SK-N-SH treated with all-trans-retinoic acid at 6 μM for 48 hours (cell line): ENCODE data around the gene MRPL2.
"Not testable (repeated sequence)": the region's sequence is repeated elsewhere in the genome, so short reads cannot be mapped to it uniquely, and the experiment has no call there.

Experiments
- ATAC-seq: fragments of 200-7000 bp; cut with Tn5 transposase; 3 replicates; pipeline ENCODE4 v1.9.1; 2020; ENCODE audit warnings: mild to moderate bottlenecking, moderate library complexity
- ARNTL ChIP-seq: fragments of 450-650 bp; formaldehyde crosslinking; IDR thresholded peaks from 2 replicates; pipeline ENCODE4 v1.5.0; 2020; ENCODE audit warnings: low read depth, mild to moderate bottlenecking, moderate library complexity, borderline replicate concordance
- BACH2 ChIP-seq: fragments of 250-450 bp; sonication (Bioruptor Pico); IDR thresholded peaks from 2 replicates; pipeline ENCODE4 v1.9.0; 2021; ENCODE audit warnings: mild to moderate bottlenecking, borderline replicate concordance
- CSDC2 ChIP-seq: fragments of 250-450 bp; sonication (Bioruptor Pico); IDR thresholded peaks from 2 replicates; pipeline ENCODE4 v1.5.0; 2020; ENCODE audit warnings: mild to moderate bottlenecking, moderate library complexity
- CSRNP3 ChIP-seq: fragments of 250-450 bp; sonication (Bioruptor Pico); IDR thresholded peaks from 2 replicates; pipeline ENCODE4 v1.5.1; 2021; ENCODE audit warnings: mild to moderate bottlenecking, moderate library complexity
- ESRRG ChIP-seq: fragments of 250-450 bp; sonication (Bioruptor Pico); IDR thresholded peaks from 2 replicates; pipeline ENCODE4 v1.6.1; 2021; ENCODE audit warnings: mild to moderate bottlenecking
- GLIS3 ChIP-seq: fragments of 250-450 bp; sonication (Bioruptor Pico); IDR thresholded peaks from 2 replicates; pipeline ENCODE4 v1.5.0; 2020; ENCODE audit warnings: mild to moderate bottlenecking, moderate library complexity
- ISL1 ChIP-seq: fragments of 250-450 bp; sonication (Bioruptor Pico); IDR thresholded peaks from 2 replicates; pipeline ENCODE4 v2.1.2; 2022; ENCODE audit warnings: mild to moderate bottlenecking, moderate library complexity
- OSR1 ChIP-seq: fragments of 250-450 bp; sonication (Bioruptor Pico); IDR thresholded peaks from 2 replicates; pipeline ENCODE4 v1.8.0; 2022; ENCODE audit warnings: moderate library complexity, mild to moderate bottlenecking, inconsistent platforms
- POU6F1 ChIP-seq: fragments of 250-450 bp; sonication (Bioruptor Pico); IDR thresholded peaks from 2 replicates; pipeline ENCODE4 v1.8.0; 2021; ENCODE audit warnings: low read depth, mild to moderate bottlenecking, moderate library complexity, borderline replicate concordance
- PPARA ChIP-seq: fragments of 250-450 bp; sonication (Bioruptor Pico); IDR thresholded peaks from 2 replicates; pipeline ENCODE4 v1.5.0; 2020; ENCODE audit warnings: mild to moderate bottlenecking, borderline replicate concordance
- RARB ChIP-seq: fragments of 250-450 bp; sonication (Bioruptor Pico); IDR thresholded peaks from 2 replicates; pipeline ENCODE4 v1.8.0; 2021; ENCODE audit warnings: mild to moderate bottlenecking, moderate library complexity
- SNAI2 ChIP-seq: fragments of 250-450 bp; sonication (Bioruptor Pico); IDR thresholded peaks from 2 replicates; pipeline ENCODE4 v1.5.0; 2020; ENCODE audit warnings: mild to moderate bottlenecking, moderate library complexity
- TCF4 ChIP-seq: fragments of 250-450 bp; sonication (Bioruptor Pico); IDR thresholded peaks from 2 replicates; pipeline ENCODE4 v1.8.0; 2021; ENCODE audit warnings: mild to moderate bottlenecking, moderate library complexity, borderline replicate concordance
- TOX ChIP-seq: fragments of 250-450 bp; sonication (Bioruptor Pico); IDR thresholded peaks from 2 replicates; pipeline ENCODE4 v1.8.0; 2021; ENCODE audit warnings: mild to moderate bottlenecking, moderate library complexity, borderline replicate concordance
- TSHZ2 ChIP-seq: fragments of 250-450 bp; sonication (Bioruptor Pico); IDR thresholded peaks from 2 replicates; pipeline ENCODE4 v1.5.0; 2020; ENCODE audit warnings: mild to moderate bottlenecking, moderate library complexity
- ZC3H10 ChIP-seq: fragments of 250-450 bp; sonication (Bioruptor Pico); IDR thresholded peaks from 2 replicates; pipeline ENCODE4 v1.5.1; 2021; ENCODE audit warnings: mild to moderate bottlenecking, moderate library complexity
- ZFP3 ChIP-seq: fragments of 250-450 bp; sonication (Bioruptor Pico); IDR thresholded peaks from 2 replicates; pipeline ENCODE4 v1.5.0; 2020; ENCODE audit warnings: mild to moderate bottlenecking, moderate library complexity
- ZFP30 ChIP-seq: fragments of 450-650 bp; formaldehyde crosslinking; IDR thresholded peaks from 2 replicates; pipeline ENCODE4 v1.5.0; 2022; ENCODE audit warnings: mild to moderate bottlenecking, moderate library complexity
- ZNF565 ChIP-seq: fragments of 450-650 bp; formaldehyde crosslinking; conservative IDR thresholded peaks from 2 replicates; pipeline ENCODE4 v1.5.0; 2020; ENCODE audit warnings: low read depth, mild to moderate bottlenecking, moderate library complexity
- ZNF70 ChIP-seq: fragments of 450-650 bp; formaldehyde crosslinking; IDR thresholded peaks from 2 replicates; pipeline ENCODE4 v1.5.0; 2020; ENCODE audit warnings: mild to moderate bottlenecking, moderate library complexity

The MRPL2 gene

GRCh38 chr6:43089467-43089866 is 30.2 kb upstream of the MRPL2 start (continued):
- TF ChIP-seq CSRNP3 (CRISPR knock-in tag) (no peak), PPARA (CRISPR knock-in tag) (no peak), ESRRG (CRISPR knock-in tag) (no peak), ZFP3 (CRISPR knock-in tag) (no peak), SNAI2 (CRISPR knock-in tag) (no peak), BACH2 (CRISPR knock-in tag) (no peak), CSDC2 (CRISPR knock-in tag) (no peak)
- TF ChIP-seq, all 23 proteins: peak for 0

GRCh38 chr6:43088654-43089056 is 29.4 kb upstream of the MRPL2 start:
- TF ChIP-seq ZNF565 (CRISPR knock-in tag) (no peak), TCF4 (no peak), ISL1 (CRISPR knock-in tag) (no peak), PPARA (CRISPR knock-in tag) (no peak), SNAI2 (CRISPR knock-in tag) (no peak), ZNF70 (CRISPR knock-in tag) (no peak), BACH2 (CRISPR knock-in tag) (no peak), OSR1 (CRISPR knock-in tag) (no peak), GLIS3 (CRISPR knock-in tag) (no peak), TOX (no peak), ARNTL (CRISPR knock-in tag) (no peak), RARB (CRISPR knock-in tag) (no peak)
- no peak for ATAC-seq

- TF ChIP-seq POU6F1 (CRISPR knock-in tag) (no peak), ISL1 (CRISPR knock-in tag) (no peak), ZC3H10 (CRISPR knock-in tag) (no peak), TCF4 (no peak)
- ATAC-seq = no peak
Measured at GRCh38 chr6:43086022-43086658, 26.9 kb upstream of the MRPL2 start.

- TF ChIP-seq CSRNP3 (CRISPR knock-in tag) (no peak), GLIS3 (CRISPR knock-in tag) (no peak), PPARA (CRISPR knock-in tag) (no peak), ISL1 (CRISPR knock-in tag) (no peak), TCF4 (no peak), ZFP3 (CRISPR knock-in tag) (no peak), TSHZ2 (no peak), SNAI2 (CRISPR knock-in tag) (no peak), ZFP30 (CRISPR knock-in tag) (no peak), ZNF70 (CRISPR knock-in tag) (no peak)
- TF ChIP-seq, all 23 proteins: peak for 0
- no peak for ATAC-seq
Measured at GRCh38 chr6:43082806-43083655, 23.8 kb upstream of the MRPL2 start.

- ATAC-seq = not testable (repeated sequence)
Measured at GRCh38 chr6:43081922-43082321, 22.7 kb upstream of the MRPL2 start.
